Ishikawa (cell line): ENCODE measurements around the gene SLC17A9.

Source experiments
- CEBPB ChIP-seq: IDR thresholded peaks from 2 replicates; pipeline ENCODE4 v1.6.1; 2012
- CREB1 ChIP-seq: IDR thresholded peaks from 2 replicates; pipeline ENCODE4 v1.6.1; 2012; ENCODE audit warnings: low read depth
- EGR1 ChIP-seq: IDR thresholded peaks from 2 replicates; pipeline ENCODE4 v1.6.1; 2012
- EP300 ChIP-seq: IDR thresholded peaks from 2 replicates; pipeline ENCODE4 v1.6.1; 2012; ENCODE audit warnings: borderline replicate concordance
- FOXM1 ChIP-seq: IDR thresholded peaks from 2 replicates; pipeline ENCODE4 v1.6.1; 2012; ENCODE audit warnings: low read depth, borderline replicate concordance
- MAX ChIP-seq: IDR thresholded peaks from 2 replicates; pipeline ENCODE4 v1.6.1; 2012
- NFIC ChIP-seq: IDR thresholded peaks from 2 replicates; pipeline ENCODE4 v1.6.1; 2012
- RAD21 ChIP-seq: IDR thresholded peaks from 2 replicates; pipeline ENCODE4 v1.6.1; 2012; ENCODE audit warnings: low read depth
- REST ChIP-seq: IDR thresholded peaks from 2 replicates; pipeline ENCODE4 v1.6.1; 2012; ENCODE audit warnings: low read depth, mild to moderate bottlenecking
- TAF1 ChIP-seq: IDR thresholded peaks from 2 replicates; pipeline ENCODE4 v1.6.1; 2012; ENCODE audit warnings: low read depth, mild to moderate bottlenecking
- TCF12 ChIP-seq: IDR thresholded peaks from 2 replicates; pipeline ENCODE4 v1.6.1; 2012; ENCODE audit warnings: low read depth
- TEAD4 ChIP-seq: IDR thresholded peaks from 2 replicates; pipeline ENCODE4 v1.6.1; 2012
- YY1 ChIP-seq: IDR thresholded peaks from 2 replicates; pipeline ENCODE4 v1.6.1; 2012; ENCODE audit warnings: low read depth
- ZBTB7A ChIP-seq: IDR thresholded peaks from 2 replicates; pipeline ENCODE4 v1.6.1; 2012; ENCODE audit warnings: low read depth
- TF ChIP-seq, protein P1 (sequence below): IDR thresholded peaks from 2 replicates; pipeline ENCODE4 v1.6.1; 2012

The SLC17A9 gene

GRCh38 chr20:62935968-62936585 is 16.4 kb upstream of the SLC17A9 start:
- TF ChIP-seq RAD21 (no peak), TAF1 (no peak), CEBPB (no peak), FOXM1 (no peak), EGR1 (no peak), CREB1 (no peak), NFIC (no peak), TCF12 (no peak), YY1 (no peak), MAX (no peak), EP300 (no peak), TEAD4 (no peak), ZBTB7A (no peak)
- TF ChIP-seq, protein P1, sequence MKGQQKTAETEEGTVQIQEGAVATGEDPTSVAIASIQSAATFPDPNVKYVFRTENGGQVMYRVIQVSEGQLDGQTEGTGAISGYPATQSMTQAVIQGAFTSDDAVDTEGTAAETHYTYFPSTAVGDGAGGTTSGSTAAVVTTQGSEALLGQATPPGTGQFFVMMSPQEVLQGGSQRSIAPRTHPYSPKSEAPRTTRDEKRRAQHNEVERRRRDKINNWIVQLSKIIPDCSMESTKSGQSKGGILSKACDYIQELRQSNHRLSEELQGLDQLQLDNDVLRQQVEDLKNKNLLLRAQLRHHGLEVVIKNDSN: no peak

DNA sequence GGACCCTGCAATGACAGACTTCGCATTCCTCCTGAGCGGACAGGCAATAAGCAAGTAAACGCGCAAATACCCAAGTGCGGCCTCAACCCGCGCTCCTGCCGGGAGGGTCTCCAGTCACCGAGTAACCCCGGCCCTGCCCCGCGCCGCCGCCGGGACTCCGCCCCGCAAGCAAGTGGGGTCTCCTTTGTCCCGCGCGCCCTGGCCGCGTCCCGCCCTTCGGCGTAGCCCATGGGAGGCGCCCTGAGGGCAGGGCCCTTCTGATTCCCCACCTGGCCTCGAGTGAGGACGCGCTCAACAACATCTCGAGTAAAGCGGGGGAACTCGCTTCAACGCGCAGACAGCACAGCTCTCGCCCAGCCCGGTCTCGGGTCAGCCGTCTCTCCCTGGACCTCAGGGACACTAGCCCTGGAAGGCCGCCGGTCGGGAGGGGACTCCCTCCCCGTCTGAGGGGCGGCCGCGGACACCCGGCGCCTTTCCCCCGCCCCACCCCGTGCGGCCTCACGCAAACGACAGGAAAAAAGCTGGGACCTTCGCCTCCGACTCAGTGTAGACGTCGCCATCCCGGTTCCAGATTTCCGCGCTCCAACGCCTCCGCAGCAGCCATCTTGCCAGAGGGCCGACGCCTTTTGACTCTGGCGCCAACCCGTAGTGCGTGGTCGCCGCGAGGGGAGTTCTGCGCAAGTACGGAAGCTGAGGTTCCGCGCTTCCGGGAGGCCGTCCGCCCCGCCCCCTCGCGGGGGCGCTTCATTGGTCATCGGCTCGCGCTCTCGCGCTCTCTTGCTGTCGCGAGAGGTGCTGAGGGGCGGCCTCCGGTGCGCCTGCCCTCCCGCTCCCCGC is 15.0 kb upstream of the SLC17A9 start:
- peak; percentile 27; the same call in 1 of the 2 replicates for TF ChIP-seq NFIC
- TF ChIP-seq EP300: no peak; the same call in 1 of the 2 replicates
- TF ChIP-seq FOXM1: no peak; the same call in 1 of the 2 replicates
- peak; percentile 62; the same call in 1 of the 2 replicates for TF ChIP-seq TCF12
- peak; percentile 92 for TF ChIP-seq EGR1
- TF ChIP-seq, protein P1: peak; percentile 24; the same call in 1 of the 2 replicates
- no peak for TF ChIP-seq CEBPB
- no peak for TF ChIP-seq CREB1
- TF ChIP-seq TAF1: peak; percentile 96
- TF ChIP-seq TEAD4: 0 out of 2 replicates have a peak, but pooled peaks have one; percentile 9
- TF ChIP-seq ZBTB7A: peak; percentile 66; the same call in 1 of the 2 replicates
- TF ChIP-seq YY1: peak; percentile 96
- peak; percentile 97 for TF ChIP-seq MAX
- no peak for TF ChIP-seq RAD21
- no peak for TF ChIP-seq REST

- TF ChIP-seq EGR1 (no peak), MAX (no peak), EP300 (no peak), TCF12 (no peak), YY1 (no peak), TAF1 (no peak), RAD21 (no peak), TEAD4 (no peak), CREB1 (no peak), CEBPB (no peak), ZBTB7A (no peak), NFIC (no peak), REST (no peak), FOXM1 (no peak)
- TF ChIP-seq, protein P1: no peak
These were observed 14.2 kb upstream of the SLC17A9 start, which contains the start of gene GID8 for GRCh38 chr20:62938105-62938888. Gene GID8 (plus strand): TSS chr20:62938147. CDS start chr20:62941503, 3,356 bp downstream.

- TF ChIP-seq REST (no peak), EP300 (no peak), TEAD4 (no peak), FOXM1 (no peak), YY1 (no peak), ZBTB7A (no peak), RAD21 (no peak), CEBPB (no peak)
These were observed 11.6 kb upstream of the SLC17A9 start for GRCh38 chr20:62940875-62941274.
